CD4-positive, alpha-beta T cell treated with Interleukin-4 for 1 hour (primary cell): ENCODE results near the gene PLCD4.

Experiments
- DNase-seq, 2 donors: peaks; one replicate each; pipeline ENCODE4 v3.0.0-alpha.2; 2020 to 2022

The PLCD4 gene

DNA sequence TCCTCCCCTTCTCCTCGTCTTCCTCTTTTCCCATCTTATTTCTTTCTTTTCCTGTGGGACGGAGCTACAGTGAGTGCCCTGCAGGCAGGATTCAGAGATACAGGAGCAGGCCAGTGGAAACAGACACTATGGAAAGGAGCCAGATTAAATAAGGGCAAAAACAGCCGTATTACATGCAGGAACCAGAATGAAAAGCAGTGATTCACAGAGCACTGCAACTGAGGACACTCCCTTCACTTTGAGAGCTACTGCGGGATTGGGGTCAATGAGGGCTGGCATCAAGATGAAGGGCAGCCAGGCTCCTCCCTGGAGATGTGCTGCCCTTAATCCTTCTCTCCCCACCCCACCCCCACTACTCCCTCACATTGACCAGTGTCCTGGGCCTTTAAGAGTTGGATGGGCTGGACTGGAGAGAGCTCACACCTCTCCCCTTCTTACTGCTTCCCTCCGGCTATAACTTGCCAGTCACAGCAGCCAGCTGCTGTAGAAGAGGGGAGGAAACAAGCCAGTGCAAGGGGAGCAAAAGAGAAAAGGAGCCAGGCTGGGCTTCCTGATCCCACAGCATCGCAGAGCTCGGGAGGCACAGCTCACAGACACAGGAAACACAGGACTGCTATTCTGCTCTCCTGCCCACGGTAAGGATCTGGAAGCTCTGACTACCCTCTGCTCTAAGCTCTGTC, at the start of gene PLCD4:
PLCD4 (plus strand) TSS at position 464 of the 680 bp plus-strand sequence. CDS start 7,841 bp downstream, outside the sequence.
- no peak for DNase-seq

DNA sequence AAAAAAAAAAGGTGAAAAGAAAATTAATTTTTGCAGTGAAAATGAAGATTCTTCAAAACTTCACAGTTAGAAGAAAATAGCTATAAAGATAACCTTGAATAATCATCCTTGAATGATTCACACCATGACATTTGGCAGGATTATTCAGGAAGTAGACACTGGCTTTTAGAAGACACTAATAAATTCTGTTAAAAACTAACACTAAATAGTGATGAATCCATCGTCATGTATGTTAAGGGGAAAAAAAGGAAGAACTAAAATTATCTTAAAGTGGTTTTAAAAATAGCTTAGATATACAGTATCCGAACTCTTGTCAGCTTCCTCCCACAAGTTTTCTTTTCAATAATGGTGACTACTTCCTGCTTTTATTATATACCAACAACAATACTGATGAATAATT, 49.8 kb upstream of the PLCD4 start:
- no peak for DNase-seq

DNA sequence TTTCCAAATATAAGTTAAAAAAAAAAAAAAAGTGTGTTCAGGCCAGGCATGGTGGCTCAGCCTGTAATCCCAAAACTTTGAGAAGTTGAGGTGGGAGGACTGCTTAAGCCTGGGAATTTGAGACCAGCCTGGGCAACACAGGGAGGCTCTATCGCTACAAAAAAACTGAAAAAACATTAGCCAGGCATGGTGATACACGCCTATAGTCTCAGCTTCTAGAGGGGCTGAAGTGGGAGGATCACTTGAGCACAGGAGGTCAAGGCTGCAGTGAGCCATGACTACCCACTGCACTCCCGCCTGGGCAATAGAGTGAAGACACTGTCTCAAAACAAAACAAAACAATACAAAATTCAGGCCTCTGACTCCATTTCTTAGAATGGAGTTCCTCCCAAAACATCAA, 48.7 kb upstream of the PLCD4 start:
- DNase-seq = no peak

DNA sequence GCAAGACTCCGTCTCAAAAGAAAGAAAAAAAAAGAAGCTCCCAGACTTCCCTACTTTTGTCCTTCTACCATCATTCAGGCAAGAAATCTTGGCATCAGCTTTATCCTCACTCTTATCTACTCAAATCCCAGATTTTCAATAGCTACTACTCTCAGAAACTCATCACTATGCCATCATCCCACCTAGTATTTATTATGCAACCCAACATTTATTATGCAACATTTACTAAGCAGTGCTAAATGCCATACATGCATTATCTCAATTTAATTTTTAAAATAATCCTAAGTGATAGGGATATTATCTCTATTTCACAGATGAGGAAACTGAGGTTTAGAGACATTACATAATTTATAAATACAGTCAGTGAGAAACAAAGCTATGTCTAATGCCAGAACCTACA, 43.6 kb upstream of the PLCD4 start:
- no peak for DNase-seq

DNA sequence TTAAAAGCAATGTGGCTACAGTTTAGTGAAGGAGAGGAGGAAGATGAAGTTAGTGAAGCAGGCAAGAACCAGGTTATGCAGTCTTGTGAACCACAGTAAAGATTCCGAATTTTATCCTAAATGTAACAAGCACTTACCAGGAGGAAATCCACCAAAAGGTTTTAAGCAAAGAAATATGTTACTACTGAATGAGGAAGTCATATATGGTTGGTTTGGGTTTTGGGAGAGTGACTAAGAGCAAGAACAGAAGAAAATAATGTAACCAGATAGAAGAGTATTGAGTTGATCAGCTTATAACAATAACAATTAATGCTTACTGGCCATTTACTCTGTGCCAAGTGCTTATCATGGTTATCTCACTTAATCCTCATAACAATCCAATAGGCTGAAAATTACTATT, 41.4 kb upstream of the PLCD4 start:
- no peak for DNase-seq

DNA sequence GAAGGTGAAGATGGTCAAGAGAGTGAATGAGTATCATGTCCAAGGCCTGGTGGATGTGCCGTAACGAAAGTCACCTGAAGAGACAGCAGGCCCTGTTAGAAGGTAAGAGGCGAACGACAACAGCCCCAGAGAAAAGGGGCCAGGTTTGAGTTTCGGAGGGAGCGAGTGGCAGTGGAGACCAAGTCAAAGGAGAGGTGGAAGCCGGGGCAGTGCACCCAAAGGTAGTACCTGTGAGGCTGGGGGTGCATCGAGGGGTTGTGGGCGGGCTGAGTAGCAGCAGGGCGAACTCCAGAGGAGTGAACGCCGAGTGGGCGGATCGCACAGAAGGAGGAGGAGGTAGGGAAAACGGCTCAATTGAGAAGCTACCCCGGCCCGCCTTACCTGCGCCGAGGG, 39.9 kb upstream of the PLCD4 start:
- DNase-seq = no peak

DNA sequence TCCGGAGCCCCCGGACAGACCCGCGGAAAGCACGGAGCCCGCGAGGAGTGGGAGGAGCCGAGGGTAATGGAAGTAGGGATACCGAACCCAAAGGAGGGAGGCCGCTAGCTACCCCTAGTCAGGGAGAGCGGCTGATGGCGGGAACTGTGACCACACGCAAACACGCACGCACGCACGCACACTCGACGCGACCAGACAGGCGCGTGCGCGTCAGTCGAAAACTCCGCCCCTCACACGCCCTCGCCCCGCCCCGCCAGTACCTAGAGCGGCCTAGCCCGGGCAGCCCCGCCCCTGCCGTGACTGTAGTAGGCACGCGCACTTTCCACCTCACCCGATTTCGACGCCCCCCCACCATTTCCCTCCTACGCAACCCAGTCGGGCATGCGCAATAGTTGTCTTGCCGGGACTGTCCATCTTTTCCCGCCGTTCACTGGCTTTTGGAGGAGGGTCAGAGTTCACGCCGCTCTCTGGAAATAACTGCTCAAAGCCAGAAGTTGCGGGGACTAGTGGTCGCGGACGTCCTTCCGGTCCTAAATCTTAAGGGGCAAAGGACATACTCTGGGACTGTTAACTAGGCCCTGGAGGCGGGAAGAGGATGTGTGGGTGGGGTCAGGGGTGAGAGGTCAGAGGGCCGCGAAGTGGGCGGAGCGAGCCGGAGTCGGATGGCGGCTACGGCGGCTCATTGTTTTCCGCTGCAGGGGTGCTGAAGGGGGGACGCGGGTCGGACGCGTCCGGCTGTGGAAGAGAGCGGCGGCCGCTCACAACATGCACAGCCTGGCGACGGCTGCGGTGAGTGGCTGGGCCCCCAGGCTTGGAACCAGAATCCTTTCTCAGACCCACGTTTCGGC, 39.3 kb upstream of the PLCD4 start, which contains the start of the genes CNOT9 and USP37:
CNOT9 (plus strand) TSS at position 650 of the 848 bp plus-strand sequence; CDS start at position 766, 116 bp downstream.
USP37 (minus strand) TSS at position 162 of the 848 bp plus-strand sequence. CDS start 9,698 bp downstream, outside the sequence.
- peak; percentile 99 to 100 for DNase-seq

DNA sequence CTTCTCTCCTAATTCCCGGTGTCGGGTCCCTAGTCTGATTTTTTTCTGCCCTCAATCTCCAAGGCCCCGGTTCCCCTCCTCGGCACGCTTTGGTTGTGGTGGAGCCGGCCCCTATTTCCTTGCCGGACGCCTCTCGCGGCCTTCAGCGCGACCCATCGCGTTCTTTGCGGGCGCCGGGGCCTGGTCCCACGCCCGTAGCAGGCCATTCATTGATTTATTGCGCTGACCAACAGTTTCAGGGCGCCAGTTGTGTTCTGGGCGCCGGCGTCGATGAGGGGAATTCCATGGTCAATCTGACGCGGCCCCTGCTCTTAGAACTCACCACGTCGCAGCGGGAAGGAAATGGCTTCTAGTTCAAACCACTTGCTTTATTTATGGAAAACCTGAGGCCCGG, 38.7 kb upstream of the PLCD4 start:
- DNase-seq = peak; percentile 76 to 80

DNA sequence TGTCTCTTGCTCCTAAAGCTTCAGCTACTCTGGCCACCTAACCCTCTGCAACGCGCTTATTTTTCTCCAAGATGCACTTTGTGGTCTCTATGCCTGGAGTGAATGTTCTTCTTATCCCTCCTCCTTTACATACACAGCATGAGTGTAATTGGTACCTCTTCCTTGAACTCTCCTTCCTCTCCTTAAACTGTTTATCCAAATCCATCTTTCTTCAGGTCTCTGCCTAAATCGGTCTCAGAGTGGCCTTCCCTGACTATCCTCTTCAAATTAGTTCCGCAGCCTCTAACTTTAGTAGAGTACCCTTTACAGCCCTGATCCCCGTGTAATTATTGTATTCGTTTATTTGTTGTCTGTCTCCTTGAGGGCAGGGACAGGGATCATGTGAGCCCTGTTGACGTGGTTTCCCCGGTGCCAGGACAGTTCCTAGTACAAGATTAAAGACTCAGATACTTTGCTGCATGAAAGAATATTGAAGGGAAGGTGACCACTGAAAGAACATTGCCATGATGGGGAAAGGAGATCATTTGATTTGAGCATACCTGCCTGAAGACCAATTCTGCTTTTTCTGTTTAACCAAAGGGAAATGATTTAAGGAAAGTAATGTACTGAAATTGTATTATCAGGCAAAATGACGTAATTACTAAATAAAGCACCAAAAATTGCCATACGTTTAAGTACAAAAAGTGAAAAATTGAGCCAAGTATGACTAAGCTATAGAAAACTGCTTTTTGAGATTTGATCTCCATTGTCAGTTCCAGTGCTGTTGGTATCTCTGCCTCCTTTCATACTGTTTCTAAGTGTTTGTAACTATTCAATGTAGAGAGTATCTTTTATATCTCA, 37.8 kb upstream of the PLCD4 start:
- peak; percentile 40 to 65 for DNase-seq

DNA sequence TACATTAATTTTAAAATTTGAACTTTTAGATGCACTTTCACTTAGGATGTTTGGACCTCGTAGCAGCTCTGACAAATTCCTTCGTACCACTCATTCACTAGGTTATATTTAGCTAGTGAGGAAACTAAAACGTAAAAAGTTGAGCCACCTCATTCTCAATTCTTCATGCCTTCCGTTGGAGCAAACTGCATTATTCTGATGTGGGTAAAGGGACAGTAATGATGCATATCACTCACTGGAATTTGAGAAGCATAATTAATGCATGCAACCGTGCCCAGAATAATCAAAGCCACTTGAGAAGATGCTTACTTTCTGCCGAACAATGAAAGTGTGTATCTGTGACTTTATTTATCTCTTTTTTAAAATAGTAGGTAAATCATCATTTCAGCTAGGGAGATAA, 36.8 kb upstream of the PLCD4 start:
- no peak for DNase-seq

DNA sequence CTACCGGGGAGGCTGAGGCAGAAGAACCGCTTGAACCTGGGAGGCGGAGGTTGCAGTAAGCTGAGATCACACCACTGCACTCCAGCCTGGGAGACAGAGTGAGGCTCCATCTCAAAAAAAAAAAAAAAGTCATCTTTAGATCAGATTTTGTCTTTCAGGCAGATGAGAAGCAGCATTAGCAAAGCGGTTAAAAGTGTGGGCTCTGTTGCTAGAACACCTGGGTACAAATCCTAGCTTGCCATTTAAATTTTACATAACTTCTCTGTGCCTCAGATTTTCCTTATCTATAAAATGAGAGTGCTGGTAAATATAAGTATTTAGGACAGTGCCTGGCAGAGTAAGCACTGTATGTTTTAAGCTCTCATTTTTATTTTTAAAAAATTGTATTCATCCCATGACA, 30.8 kb upstream of the PLCD4 start:
- no peak for DNase-seq

DNA sequence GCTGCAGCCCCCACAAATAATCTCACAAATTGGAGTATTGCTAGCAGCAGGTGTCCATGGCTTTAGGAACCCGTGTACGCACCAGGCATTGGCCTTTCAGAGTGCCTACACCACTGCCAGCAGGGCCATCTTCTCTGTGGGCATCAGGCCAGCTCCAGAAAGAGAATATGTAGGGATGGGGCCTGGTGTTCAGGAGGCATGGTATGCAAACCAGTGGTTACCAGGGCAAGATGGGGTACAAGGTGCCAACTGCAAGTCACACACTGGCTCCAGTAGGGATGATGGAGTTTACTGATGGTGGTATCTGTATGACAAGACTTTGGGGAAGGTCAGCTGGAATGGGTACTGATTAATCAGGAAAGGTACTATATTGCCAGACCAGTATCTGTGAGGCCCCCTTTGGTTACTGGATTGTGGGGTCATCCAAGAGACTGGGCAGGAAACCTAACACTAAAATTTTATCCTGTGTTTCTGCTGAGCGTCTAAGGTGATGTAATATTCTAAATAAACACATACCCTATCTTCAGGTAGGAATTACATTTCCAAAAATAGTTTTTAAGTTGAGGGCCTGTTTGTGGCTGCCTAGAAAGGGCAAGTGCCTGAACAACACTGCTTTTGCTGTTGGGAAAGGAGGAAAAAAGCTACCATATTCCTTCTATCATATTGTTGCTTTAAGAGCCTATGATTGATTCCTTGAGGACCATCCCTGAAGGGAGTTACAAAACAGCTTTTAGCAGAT, 30.0 kb upstream of the PLCD4 start:
- DNase-seq = no peak

DNA sequence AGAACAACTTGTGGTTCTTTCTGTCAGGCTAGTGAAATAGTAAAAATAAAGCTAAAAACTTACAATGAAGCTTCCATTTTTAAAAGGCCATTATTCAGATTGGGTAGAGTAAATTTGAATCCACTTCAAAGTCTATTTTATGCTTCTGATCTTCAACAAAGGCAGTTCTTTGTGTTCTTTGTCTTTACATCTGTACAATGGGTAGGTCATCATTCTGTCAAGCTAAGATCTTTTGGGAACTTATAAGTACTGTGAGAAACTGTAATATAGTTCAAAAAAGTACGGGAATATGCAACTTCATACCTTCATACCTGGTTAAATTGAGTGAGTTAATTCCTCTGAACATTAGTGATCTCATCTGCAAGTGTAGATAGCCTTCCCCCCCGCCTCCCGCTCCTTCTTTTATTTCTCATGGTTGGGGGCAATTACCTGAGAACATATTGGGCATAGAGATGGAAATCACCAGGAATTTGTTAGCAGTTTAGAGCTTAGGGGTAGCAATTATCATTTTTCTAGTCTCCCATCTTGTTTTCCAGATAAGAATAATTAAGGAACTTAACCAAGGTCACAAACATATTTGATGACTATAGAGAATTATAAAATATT, 29.3 kb upstream of the PLCD4 start:
- DNase-seq = no peak

DNA sequence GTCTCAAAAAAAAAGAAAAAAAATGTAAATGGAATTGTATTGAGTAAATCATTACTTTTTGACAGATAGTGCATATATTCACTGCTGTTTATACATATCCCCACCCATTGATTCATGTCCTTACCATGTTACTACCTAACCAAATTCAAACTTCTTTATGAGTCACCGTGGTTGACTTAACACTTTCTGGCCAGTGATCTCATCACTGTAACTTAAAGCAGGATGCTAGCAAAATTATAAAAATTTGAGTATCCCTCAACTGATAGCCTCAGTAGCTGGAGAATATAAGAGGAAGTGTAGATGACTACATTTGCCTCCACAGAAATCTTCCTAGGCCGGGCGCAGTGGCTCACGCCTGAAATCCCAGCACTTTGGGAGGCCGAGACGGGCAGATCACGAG, 25.6 kb upstream of the PLCD4 start:
- DNase-seq = no peak

DNA sequence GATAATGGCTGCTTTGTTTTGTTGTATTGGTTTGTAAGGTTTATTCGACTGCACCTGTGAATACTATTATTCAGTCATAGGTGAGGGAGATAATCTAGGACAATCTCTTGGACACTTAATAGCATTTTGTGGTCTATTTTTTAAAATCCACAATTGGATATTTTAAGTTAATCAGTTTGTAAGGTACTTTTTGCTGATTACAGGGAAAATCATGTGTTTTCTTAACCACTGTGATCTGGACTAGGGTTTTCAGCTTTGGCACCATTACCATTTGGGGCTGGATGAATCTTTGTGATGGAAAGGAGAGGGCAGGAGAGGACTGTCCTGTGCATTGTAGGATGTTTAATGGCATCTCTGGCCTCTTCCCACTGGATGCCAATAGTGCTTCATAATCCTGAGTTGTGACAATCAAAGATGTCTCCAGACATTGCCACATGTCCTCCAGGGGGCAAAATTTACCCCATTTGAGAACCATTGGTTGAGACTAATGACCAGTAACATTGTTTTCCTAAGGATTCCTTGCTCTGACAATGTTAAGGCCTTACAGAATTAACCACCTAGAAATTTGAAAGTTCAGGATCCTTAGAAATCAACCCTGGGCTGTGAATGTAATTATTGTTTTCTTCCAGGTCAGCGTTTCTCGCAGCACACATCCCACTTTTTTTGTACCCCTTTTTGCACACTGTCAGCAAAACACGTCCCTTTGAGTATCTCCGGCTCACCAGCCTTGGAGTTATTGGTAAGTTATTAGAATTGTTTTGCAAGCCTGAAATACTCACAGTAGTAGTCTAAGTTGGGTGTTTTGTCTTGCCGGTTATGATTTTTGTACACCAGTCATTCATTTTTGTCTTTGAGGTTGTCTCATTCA, 23.5 kb upstream of the PLCD4 start:
- DNase-seq = no peak

DNA sequence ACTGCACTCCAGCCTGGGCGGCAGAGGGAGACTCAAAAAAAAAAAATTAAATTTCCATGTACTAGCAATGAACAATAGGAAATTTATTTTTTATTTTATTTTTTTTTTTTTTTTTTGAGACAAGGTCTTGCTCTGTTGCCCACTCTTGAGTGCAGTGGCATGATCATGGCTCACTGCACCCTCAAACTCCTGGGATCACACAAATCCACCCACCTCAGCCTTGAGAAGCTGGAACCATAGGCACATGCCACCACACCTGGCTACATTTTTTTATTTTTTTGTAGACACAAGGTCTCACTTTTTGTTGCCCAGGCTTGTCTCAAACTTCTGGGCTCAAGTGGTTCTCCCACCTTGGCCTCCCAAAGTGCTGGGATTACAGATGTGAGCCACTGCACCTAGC, 22.2 kb upstream of the PLCD4 start:
- DNase-seq = no peak

DNA sequence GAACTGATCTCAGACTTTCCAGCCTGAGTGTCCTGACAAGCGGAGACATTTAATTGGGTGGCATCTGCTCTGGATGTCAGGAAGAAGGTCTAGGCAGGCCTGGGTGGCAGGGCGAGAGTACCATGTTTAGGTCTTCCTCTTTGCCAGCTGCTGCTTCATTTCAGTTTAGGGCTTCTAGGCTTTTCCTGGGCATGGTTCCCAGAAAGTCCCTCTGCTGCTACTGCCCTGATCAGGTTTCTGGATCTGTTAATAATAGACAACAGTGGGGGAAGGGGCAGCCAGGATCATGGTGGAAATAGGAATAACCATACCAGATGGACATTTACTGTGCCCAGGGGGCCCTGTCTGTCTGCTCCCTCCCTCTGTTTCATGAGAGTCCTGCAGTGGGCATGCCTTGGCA, 2.3 kb upstream of the PLCD4 start:
- DNase-seq = no peak

DNA sequence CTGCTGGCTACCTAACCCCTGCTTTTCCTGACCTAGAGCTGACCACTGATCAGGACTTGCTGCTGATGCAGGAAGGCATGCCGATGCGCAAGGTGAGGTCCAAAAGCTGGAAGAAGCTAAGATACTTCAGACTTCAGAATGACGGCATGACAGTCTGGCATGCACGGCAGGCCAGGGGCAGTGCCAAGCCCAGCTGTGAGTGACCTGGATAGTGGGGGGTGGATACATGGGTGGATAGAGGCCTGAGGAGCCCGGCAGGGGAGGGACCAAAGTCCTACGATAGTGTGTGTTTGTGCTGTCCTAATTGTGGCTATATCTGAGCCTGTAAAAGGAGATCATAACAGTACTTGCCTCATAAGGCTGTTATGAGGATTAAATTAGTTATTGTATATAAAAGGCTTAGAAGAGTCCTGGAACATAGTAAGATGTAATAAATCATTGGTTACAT, 8.2 kb downstream of the PLCD4 start:
- DNase-seq = no peak

DNA sequence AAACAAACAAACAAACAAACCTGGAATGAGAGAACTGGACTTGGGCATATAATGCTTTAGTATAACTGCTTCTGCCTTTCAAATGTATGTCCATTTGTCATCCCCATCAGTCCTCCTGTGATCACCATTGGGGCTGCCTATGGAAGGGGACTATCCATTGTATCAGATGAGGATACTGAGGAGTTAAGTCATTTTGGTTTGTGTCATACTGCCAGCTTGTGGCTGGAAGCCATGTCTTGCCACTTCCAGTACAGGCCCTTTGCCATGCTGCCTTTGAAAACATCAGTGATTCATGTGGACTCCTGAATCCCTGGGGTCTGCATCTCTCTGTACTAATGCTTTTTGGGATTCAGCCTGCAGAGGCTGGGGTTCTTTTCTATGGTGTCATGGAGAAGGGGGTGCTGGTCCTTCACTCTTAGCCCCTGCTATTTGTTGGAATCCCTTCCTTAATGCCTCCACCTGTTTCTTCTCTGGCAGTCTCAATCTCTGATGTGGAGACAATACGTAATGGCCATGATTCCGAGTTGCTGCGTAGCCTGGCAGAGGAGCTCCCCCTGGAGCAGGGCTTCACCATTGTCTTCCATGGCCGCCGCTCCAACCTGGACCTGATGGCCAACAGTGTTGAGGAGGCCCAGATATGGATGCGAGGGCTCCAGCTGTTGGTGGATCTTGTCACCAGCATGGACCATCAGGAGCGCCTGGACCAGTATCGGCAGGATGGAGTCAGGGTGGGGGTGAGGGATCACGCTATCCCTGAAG, 10.6 kb downstream of the PLCD4 start:
- DNase-seq = no peak

DNA sequence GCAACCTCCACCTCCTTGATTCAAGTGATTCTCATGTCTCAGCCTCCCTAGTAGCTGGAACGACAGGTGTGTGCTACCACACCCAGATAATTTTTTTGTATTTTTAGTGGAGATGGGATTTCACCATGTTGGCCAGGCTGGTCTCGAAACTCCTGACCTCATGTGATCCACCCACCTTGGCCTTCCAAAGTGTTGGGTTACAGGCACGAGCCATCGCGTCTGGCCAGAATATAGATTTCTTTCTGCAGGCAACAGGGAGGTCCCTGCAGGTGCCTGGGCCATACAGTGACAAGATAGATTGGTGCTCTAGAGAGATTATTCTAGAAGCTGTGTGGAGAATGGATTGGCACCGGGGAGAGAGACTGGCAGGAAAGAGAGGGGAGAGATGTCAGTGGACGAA, 13.3 kb downstream of the PLCD4 start:
- no peak for DNase-seq
